GM12892 (cell line): ENCODE data around the gene ATCAY.

ENCODE experiments used
- DNase-seq: peaks from one replicate; pipeline ENCODE4 v3.0.0; 2011; ENCODE audit not compliant: insufficient read length
- FAIRE-seq: peaks from 2 replicates; lab custom pipeline; 2011; peaks lifted over from hg19 to GRCh38; lab: Jason Lieb, UNC
- POLR2A ChIP-seq: IDR thresholded peaks from 2 replicates; pipeline ENCODE4 v1.6.1; 2011; ENCODE audit warnings: low read depth, low read length, control low read depth
- POLR2AphosphoS5 ChIP-seq: IDR thresholded peaks from 2 replicates; pipeline ENCODE4 v1.6.1; 2011; ENCODE audit warnings: low read depth, low read length, control low read depth
- TAF1 ChIP-seq: IDR thresholded peaks from 2 replicates; pipeline ENCODE4 v1.6.1; 2011; ENCODE audit warnings: low read depth, mild to moderate bottlenecking, control low read depth, low read length, borderline replicate concordance

Gene ATCAY

DNA sequence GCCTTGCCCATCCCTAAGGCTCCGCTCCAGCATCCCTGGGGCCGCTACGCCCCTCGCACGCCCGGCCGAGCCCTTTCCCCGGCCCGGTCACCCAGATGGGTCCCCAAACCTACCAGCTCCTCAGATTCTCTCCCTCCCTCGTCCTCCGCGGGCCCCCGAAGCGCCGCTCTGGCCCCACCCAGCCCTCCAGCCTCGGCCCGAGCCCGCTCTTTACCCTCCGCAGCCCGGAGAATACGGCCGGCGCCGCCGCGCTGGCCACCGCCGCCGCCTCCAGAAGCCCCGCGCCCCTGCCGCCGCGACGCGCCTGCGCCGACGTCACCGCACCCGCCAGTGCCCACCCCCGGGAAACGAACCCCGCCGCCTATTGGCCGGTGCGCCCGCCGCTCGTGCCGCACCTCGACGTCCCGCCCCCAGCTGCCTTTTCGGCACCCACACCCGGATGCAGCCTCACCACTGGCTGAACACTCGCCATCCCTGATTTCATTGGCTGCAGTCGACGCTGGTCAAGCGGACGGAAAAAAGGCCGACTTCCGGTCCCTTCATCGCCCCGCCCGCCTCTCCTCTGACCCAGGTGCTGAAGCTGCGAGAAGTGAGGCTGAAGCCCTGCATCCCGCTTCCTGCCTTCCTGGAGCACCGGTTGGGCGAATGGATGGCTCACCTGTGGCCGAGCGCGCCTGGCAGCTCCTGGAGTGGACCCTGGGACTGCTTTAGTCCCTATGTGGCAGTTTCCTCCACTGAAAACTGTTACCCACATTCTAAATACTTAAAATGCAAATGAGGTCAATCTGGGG lies 90.5 kb downstream of the ATCAY start, which contains the start of gene DAPK3:
Gene DAPK3 (minus strand): TSS at position 292 of the 791 bp plus-strand sequence. CDS start 1,364 bp downstream, outside the sequence.
- DNase-seq (peak; percentile 98), FAIRE-seq (peak; percentile 96)
- TF ChIP-seq POLR2A (peak; percentile 54; the same call in 1 of the 2 replicates), POLR2AphosphoS5 (peak; percentile 49; the same call in 1 of the 2 replicates), TAF1 (no peak)

DNA sequence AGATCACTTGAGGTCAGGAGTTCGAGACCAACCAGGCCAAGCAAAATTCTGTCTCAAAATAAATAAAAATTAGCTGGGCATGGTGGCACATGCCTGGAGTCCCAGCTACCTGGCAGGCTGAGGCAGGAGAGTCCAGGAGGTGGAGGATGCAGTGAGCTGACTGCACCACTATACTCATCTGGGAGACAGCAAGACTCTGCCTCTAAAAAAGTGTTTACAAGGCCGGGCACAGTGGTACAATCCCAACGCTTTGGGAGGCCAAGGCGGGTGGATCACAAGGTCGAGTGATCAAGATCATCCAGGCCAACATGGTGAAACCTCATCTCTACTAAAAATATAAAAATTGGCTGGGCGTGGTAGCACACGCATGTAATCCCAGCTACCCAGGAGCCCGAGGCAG lies 94.7 kb downstream of the ATCAY start:
- DNase-seq (no peak), FAIRE-seq (no peak)
- TF ChIP-seq TAF1 = no peak
- no peak for TF ChIP-seq POLR2A
- no peak for TF ChIP-seq POLR2AphosphoS5

DNA sequence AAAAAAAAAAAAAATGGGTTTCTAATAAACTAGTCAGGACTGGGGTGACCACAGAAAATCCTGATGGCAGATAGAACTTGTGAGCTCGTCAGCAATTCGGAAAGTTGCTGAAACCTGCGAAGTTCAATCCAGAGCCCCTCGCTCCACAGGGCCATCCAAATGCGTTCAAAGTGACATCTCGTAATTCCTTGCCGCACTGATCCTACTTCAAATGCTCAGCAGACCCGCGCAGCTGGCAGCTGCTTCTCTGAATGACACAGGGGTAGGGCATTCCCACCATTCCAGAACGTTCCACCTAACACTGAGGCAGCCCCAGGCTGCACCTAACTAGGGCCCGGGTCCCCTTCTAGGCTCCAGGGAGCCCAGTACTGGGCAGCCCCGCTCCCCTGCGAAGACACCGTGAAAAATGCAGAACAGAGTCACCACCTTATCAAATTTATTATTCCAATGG lies 95.2 kb downstream of the ATCAY start:
- no peak for DNase-seq
- peak; percentile 94 for TF ChIP-seq POLR2AphosphoS5
- TF ChIP-seq TAF1 = no peak
- TF ChIP-seq POLR2A = peak; percentile 84
- no peak for FAIRE-seq

DNA sequence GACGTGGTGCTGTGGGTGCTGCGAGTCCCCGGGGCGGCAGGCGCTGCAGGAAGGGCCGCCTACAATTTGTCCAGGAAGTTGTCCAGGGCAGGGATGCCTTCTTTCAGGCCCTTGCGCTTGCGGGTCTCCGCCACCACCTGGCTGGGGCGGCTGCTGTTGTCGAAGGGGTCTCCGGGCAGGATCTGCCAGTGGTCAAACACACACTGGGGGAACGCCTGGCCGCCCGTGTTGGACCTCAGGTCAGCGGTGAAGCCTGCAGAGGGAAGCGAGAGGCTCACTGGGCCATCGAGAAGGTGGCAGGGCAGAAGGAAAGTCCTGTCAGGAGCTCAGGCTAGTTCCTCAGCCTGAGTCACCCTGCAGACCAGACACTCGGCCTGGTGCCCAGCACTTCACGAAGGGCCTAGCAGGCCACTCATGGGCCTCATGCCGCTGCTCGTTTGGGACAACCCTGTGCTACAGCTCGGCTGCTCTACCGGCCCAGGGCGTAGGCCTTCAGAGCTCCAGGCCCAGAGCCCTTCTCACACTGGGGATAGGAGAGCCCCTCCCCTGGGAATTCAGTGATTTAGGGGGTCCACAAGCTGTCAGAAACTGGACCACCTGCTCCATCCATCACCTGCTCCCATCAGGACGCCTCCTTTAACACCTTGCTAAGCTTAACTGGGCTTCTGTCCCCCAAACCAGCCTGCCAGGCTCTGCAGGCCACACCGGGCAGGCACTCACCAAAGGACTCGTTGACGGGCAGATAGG lies 96.2 kb downstream of the ATCAY start:
- peak; percentile 13 for DNase-seq

More for the DNA sequence above, 96.2 kb downstream of the ATCAY start:
- no peak for FAIRE-seq
- TF ChIP-seq POLR2A = peak; percentile 69
- peak; percentile 84 for TF ChIP-seq POLR2AphosphoS5
- TF ChIP-seq TAF1 = no peak
